Keratinocyte (primary cell): Measurements from ENCODE around the gene LGR6.

Experiments
- CTCF ChIP-seq, 3 experiments: IDR thresholded peaks in 1 of 3; conservative IDR thresholded peaks in 1 of 3; optimal IDR thresholded peaks in 1 of 3; 2 replicates in 2 of 3; 3 replicates in 1 of 3; pipeline versions ENCODE3 to v1.5.1; 2011; ENCODE audit warnings: low read length in 3 of 3, mild to moderate bottlenecking in 3 of 3, moderate library complexity in 2 of 3, control low read depth in 1 of 3, inconsistent platforms in 1 of 3; ENCODE audit not compliant: insufficient read depth in 2 of 3; ENCODE audit errors: extremely low read depth in 1 of 3
- EZH2 ChIP-seq: IDR thresholded peaks from one replicate; pipeline ENCODE4 v1.6.1; 2012; ENCODE audit warnings: inconsistent platforms, mild to moderate bottlenecking, low read length, moderate library complexity

DNA sequence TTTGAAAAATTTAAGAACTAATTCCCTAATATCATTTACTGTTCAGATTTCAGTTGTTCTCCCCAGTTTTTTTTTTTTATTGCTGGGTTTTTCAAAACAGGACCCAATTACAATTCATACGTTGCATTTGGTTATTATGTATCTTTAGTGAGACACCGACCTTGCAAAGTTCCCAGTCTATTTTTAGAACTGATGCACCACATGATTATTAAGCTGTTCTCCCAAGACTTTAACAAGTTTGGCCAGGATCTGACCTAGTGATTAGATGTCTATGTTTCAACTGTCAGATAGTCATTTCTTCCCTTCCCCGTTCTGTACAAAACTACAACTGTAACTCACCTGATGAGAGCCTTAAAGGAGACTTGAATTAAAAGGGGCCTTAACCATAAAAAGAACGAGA lies 140.3 kb downstream of the LGR6 start:
- no peak for TF ChIP-seq CTCF (optimal IDR thresholded peaks at IDR 0.05 in 1 of 3, IDR thresholded peaks at IDR 0.05 in 1 of 3, conservative IDR thresholded peaks at IDR 0.05 in 1 of 3; ENCODE audit: extremely low read depth in 1 of 3, insufficient read depth in 2 of 3, low read length in 3 of 3)
- no peak for TF ChIP-seq EZH2
